Activated effector memory CD4-positive, alpha-beta T cell treated with anti-CD3 and anti-CD28 coated beads, Interleukin-2, amount 50 U/mL, for 16 hours (primary cell): Measurements from ENCODE around the gene ACTRT2.

Experiments used
- DNase-seq: peaks from one replicate; pipeline ENCODE4 v3.0.0-alpha.2; 2020

The ACTRT2 gene

GRCh38 chr1:3003039-3003940 is 18.0 kb upstream of the ACTRT2 start:
- DNase-seq = no peak

- peak; percentile 37 for DNase-seq
Observed at GRCh38 chr1:3003941-3004270, 17.4 kb upstream of the ACTRT2 start.

GRCh38 chr1:3004285-3005205 is 16.7 kb upstream of the ACTRT2 start:
- DNase-seq = peak; percentile 53

- peak; percentile 2 for DNase-seq
Observed at GRCh38 chr1:3005771-3006170, 15.5 kb upstream of the ACTRT2 start.

GRCh38 chr1:3007298-3008147 is 13.7 kb upstream of the ACTRT2 start:
- peak; percentile 38 for DNase-seq

- DNase-seq = no peak
Observed at GRCh38 chr1:3009021-3009420, 12.2 kb upstream of the ACTRT2 start.

GRCh38 chr1:3009556-3009955 is 11.7 kb upstream of the ACTRT2 start:
- DNase-seq = no peak

- DNase-seq = peak; percentile 38
Observed at GRCh38 chr1:3011127-3011526, 10.1 kb upstream of the ACTRT2 start.

GRCh38 chr1:3011631-3012455 is 9.4 kb upstream of the ACTRT2 start:
- DNase-seq = peak; percentile 51

- peak; percentile 83 for DNase-seq
Observed at GRCh38 chr1:3012456-3013291, 8.6 kb upstream of the ACTRT2 start.

GRCh38 chr1:3013371-3014049 is 7.8 kb upstream of the ACTRT2 start:
- DNase-seq = peak; percentile 19

- DNase-seq = no peak
Observed at GRCh38 chr1:3014050-3014440, 7.2 kb upstream of the ACTRT2 start.

- peak; percentile 57 for DNase-seq
Observed at GRCh38 chr1:3014443-3015268, 6.6 kb upstream of the ACTRT2 start.

GRCh38 chr1:3015269-3015635 is 6.0 kb upstream of the ACTRT2 start:
- DNase-seq = peak; percentile 44

- DNase-seq = no peak
Observed at GRCh38 chr1:3015744-3016143, 5.5 kb upstream of the ACTRT2 start.

- DNase-seq = peak; percentile 33
Observed at GRCh38 chr1:3016641-3017439, 4.4 kb upstream of the ACTRT2 start.

GRCh38 chr1:3017440-3018050 is 3.7 kb upstream of the ACTRT2 start:
- no peak for DNase-seq

- DNase-seq = peak; percentile 61
Observed at GRCh38 chr1:3018051-3018471, 3.2 kb upstream of the ACTRT2 start.
